Stimulated activated CD8-positive, alpha-beta memory T cell treated with anti-CD3 and anti-CD28 coated beads, Interleukin-7, amount 100 ng/mL, for 48 hours (primary cell): ENCODE results near the gene ETV4.
"Not testable (repeated sequence)": the region's sequence is repeated elsewhere in the genome, so short reads cannot be mapped to it uniquely, and the experiment has no call there.

Source experiments
- DNase-seq, 2 donors: peaks; one replicate each; pipeline ENCODE4 v3.0.0-alpha.2; 2020; ENCODE audit warnings: low read depth in 1 of 2; ENCODE audit errors: extremely low read depth in 1 of 2

Gene ETV4

GRCh38 chr17:43517615-43518386 lies 28.3 kb downstream of the ETV4 start:
- DNase-seq: no peak

- DNase-seq: no peak
Measured at GRCh38 chr17:43517161-43517560, 29.0 kb downstream of the ETV4 start.

DNA sequence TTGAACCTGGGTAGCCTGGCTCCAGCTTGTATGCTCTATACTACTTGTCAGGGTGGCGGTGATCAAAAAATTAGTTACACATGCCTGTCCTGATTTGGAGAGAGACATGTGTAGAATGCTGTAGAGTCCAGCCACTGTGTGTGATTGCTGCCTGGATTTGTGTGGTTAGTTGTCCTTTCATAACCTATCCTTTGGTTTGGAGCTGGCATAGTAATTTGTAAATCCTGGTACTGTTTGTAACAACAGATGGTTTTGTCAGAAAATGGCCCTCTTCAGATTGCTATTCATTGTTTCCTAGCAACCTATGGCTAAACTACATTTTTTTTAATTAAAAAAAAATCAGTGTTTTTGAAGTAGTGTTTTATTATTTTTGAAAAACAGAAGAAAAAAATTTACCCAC lies 30.5 kb downstream of the ETV4 start:
- no peak for DNase-seq

DNA sequence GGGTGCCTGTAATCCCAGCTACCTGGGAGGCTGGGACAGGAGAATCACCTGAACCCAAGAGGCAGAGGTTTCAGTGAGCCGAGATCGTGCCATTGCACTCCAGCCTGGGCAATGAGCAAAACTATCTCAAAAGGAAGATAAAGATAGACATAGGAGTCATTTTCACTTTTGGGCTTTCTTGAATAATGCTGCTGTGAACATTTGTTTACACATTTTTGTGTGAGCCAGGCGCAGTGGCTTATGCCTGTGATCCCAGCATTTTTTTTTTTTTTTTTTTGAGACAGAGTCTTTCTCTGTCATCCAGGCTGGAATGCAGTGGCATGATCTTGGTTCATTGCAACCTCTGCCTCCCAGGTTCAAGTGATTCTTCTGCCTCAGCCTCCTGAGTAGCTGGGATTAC lies 34.9 kb downstream of the ETV4 start:
- DNase-seq: not testable (repeated sequence)

DNA sequence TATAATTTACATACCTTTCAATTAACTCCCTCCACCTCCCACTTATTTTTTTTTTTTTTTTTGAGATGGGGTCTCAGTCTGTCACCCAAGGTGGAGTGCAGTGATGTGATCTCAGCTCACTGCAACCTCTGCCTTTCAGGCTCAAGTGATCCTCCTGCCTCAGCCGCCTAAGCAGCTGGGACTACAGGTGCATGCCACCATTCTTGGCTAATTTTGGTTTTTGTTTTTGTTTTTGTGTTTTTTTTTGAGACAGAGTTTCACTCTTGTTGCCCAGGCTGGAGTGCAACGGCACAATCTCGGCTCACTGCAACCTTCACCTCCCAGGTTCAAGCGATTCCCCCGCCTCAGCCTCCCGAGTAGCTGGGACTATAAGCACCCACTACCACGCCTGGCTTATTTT lies 36.7 kb downstream of the ETV4 start:
- not testable (repeated sequence) for DNase-seq

DNA sequence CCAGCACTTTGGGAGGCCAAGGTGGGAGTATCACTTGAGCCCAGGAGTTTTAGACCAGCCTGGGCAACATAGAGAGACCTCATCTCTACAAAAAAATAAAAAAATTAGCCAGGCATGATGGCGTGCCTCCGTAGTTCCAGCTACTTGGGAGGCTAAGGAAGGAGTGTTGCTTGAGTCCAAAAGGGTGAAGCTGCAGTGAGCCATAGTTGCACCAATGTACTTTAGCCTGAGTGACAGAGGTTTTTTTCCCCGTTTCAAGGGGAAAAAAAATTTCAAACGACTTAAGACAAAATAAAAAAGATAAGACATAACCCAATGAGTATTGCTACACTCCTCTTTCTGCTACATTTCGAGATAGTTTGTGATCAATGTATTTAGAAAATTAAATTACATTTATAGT lies 55.5 kb downstream of the ETV4 start:
- no peak for DNase-seq

- peak; percentile 93 to 95 for DNase-seq
Measured at GRCh38 chr17:43483674-43484551, 62.2 kb downstream of the ETV4 start, which contains the start of gene DHX8. Gene DHX8 (plus strand): TSS chr17:43483975. CDS start chr17:43484038, 63 bp downstream.

DNA sequence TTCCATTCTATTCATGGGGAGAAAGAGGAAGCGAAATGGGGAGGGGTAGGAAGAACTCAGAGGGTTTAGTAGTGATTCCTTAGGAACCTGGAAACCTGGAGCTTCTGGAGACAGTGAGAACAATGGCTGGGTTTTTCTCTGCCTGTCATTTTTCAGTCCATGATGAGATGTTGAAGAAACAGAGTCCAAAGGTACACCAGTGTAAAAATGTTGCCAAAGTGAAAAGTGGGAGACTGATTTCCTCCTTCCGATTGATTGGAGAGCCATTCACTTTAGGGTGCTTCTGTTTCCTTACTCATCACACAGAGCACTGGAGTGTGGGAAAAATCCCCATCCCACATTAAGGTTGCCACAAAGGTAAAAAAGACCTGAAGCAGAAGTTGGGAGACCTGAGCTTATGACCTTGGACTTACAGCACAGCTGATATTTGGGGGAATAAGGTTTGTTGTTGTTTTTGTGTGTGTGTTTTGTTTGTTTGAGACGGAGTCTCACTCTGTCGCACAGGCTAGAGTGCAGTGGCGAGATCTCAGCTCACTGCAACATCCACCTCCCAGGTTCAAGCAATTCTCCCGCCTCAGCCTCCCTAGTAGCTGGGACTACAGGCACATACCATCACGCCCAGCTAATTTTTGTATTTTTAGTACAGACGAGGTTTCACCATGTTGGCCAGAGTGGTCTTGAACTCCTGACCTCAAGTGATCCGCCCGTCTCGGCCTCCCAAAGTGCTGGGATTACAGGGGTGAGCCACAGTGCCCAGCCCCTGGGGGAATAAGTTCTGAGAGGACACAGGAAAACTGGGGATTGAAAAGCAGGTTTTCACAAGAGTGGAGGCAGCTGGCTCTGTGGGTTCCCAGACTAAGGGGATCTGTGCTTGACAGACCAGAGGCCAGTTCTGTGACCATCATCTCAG lies 63.8 kb downstream of the ETV4 start:
- DNase-seq: no peak

DNA sequence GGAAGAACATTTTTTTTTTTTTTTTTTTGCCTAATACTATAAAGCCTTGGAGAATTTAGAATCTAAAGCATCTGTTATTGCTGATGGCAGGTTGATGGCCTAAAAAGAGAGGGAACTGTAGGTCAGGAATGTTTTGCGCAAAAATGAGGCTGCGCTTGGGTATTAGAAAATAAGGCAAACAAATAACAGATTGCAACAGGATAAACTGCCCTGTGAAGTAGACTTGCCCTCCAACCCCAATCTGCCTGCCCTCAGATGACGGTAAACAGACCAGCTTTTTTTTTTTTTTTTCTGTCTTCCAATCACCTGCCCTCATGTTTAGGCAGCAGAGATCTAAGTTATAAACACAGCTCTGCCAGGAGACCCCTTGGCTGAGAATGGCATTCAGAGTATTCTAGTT lies 66.2 kb downstream of the ETV4 start:
- DNase-seq: no peak
